NCI-H524 (cell line): Measurements from ENCODE around the gene PLPP7.

ENCODE experiments used
- DNase-seq, 2 experiments: peaks; one replicate each; lab custom pipeline; 2025; lab: John Stamatoyannopoulos, UW

The PLPP7 gene

GRCh38 chr9:131303381-131304321, 14.1 kb downstream of the PLPP7 start:
- DNase-seq = no peak

GRCh38 chr9:131304676-131305355, 15.3 kb downstream of the PLPP7 start:
- DNase-seq = no peak

GRCh38 chr9:131306397-131307004, 17.0 kb downstream of the PLPP7 start:
- no peak for DNase-seq

GRCh38 chr9:131307974-131308373, 18.5 kb downstream of the PLPP7 start:
- DNase-seq = no peak

GRCh38 chr9:131308452-131308851, 18.9 kb downstream of the PLPP7 start:
- DNase-seq = no peak

- DNase-seq = no peak
These were observed 19.5 kb downstream of the PLPP7 start for GRCh38 chr9:131308906-131309529.

GRCh38 chr9:131309530-131310276, 20.2 kb downstream of the PLPP7 start:
- no peak for DNase-seq

- no peak for DNase-seq
These were observed 21.5 kb downstream of the PLPP7 start for GRCh38 chr9:131310833-131311554.

GRCh38 chr9:131312246-131312645, 22.7 kb downstream of the PLPP7 start:
- DNase-seq = no peak

- peak in 1 of 2 experiments; percentile 37 for DNase-seq
These were observed 23.6 kb downstream of the PLPP7 start for GRCh38 chr9:131312822-131313770.

GRCh38 chr9:131318231-131319085, 28.9 kb downstream of the PLPP7 start:
- peak; percentile 89 to 98 for DNase-seq

GRCh38 chr9:131319486-131319885, 30.0 kb downstream of the PLPP7 start:
- DNase-seq = peak; percentile 27 to 52

GRCh38 chr9:131320031-131320685, 30.6 kb downstream of the PLPP7 start:
- peak in 1 of 2 experiments; percentile 48 for DNase-seq

- DNase-seq = no peak
These were observed 34.1 kb downstream of the PLPP7 start for GRCh38 chr9:131323629-131324028.

GRCh38 chr9:131324736-131325679, 35.5 kb downstream of the PLPP7 start:
- no peak for DNase-seq

GRCh38 chr9:131329241-131329641, 39.7 kb downstream of the PLPP7 start:
- DNase-seq = peak in 1 of 2 experiments; percentile 33
